ENCODE data around the gene GABPB1.

GRCh38 chr15:50339717-50340116 lies 15.3 kb downstream of the GABPB1 start:
- no peak for TF ChIP-seq CTCF (optimal IDR thresholded peaks at IDR 0.05 in 1 of 3, IDR thresholded peaks at IDR 0.05 in 1 of 3, conservative IDR thresholded peaks at IDR 0.05 in 1 of 3; ENCODE audit: extremely low read depth in 1 of 3, insufficient read depth in 2 of 3, low read length in 3 of 3)
- no peak for TF ChIP-seq EZH2 (IDR thresholded peaks at IDR 0.05; ENCODE audit: low read length)
